ENCODE results near the gene RAET1G. TPM values are rescaled to one million over a fixed set of nuclear protein-coding genes. Genes with fewer than 3 reads are reported as not detected.
"Not testable (repeated sequence)": the region's sequence is repeated elsewhere in the genome, so short reads cannot be mapped to it uniquely, and the experiment has no call there.

Gene RAET1G
- total RNA-seq, 1 donor from 2014 or later: 0.58 TPM

- DNase-seq (ENCODE audit: extremely low read depth, low read depth, low spot score): not testable (repeated sequence)
Measured at GRCh38 chr6:149954328-149954983, 31.5 kb upstream of the RAET1G start.

- DNase-seq (ENCODE audit: extremely low read depth, low read depth, low spot score): not testable (repeated sequence)
Measured at GRCh38 chr6:149953934-149954327, 31.0 kb upstream of the RAET1G start.

- DNase-seq (ENCODE audit: extremely low read depth, low read depth, low spot score): not testable (repeated sequence)
Measured at GRCh38 chr6:149953390-149953789, 30.5 kb upstream of the RAET1G start.

GRCh38 chr6:149951626-149952025 is 28.7 kb upstream of the RAET1G start:
- DNase-seq (ENCODE audit: extremely low read depth, low read depth, low spot score): no peak

GRCh38 chr6:149951096-149951495 is 28.2 kb upstream of the RAET1G start:
- DNase-seq (ENCODE audit: extremely low read depth, low read depth, low spot score): no peak

- no peak for DNase-seq (ENCODE audit: extremely low read depth, low read depth, low spot score)
Measured at GRCh38 chr6:149950423-149950822, 27.5 kb upstream of the RAET1G start.

GRCh38 chr6:149948616-149949015 is 25.7 kb upstream of the RAET1G start:
- no peak for DNase-seq (ENCODE audit: extremely low read depth, low read depth, low spot score)

GRCh38 chr6:149948011-149948410 is 25.1 kb upstream of the RAET1G start:
- no peak for DNase-seq (ENCODE audit: extremely low read depth, low read depth, low spot score)

- DNase-seq (ENCODE audit: extremely low read depth, low read depth, low spot score): not testable (repeated sequence)
Measured at GRCh38 chr6:149947533-149947932, 24.6 kb upstream of the RAET1G start.

- DNase-seq (ENCODE audit: extremely low read depth, low read depth, low spot score): not testable (repeated sequence)
Measured at GRCh38 chr6:149946631-149947030, 23.7 kb upstream of the RAET1G start.

GRCh38 chr6:149945276-149945675 is 22.4 kb upstream of the RAET1G start:
- not testable (repeated sequence) for DNase-seq (ENCODE audit: extremely low read depth, low read depth, low spot score)

- not testable (repeated sequence) for DNase-seq (ENCODE audit: extremely low read depth, low read depth, low spot score)
Measured at GRCh38 chr6:149943321-149943720, 20.4 kb upstream of the RAET1G start.

GRCh38 chr6:149942461-149942829 is 19.5 kb upstream of the RAET1G start:
- DNase-seq (ENCODE audit: extremely low read depth, low read depth, low spot score): no peak

GRCh38 chr6:149941583-149942460 is 18.9 kb upstream of the RAET1G start, which contains the start of gene ULBP2:
TSS of gene ULBP2 (plus strand) at chr6:149942014. CDS start at chr6:149942073, 59 bp downstream.
- peak; percentile 70 for DNase-seq (ENCODE audit: extremely low read depth, low read depth, low spot score)

- no peak for DNase-seq (ENCODE audit: extremely low read depth, low read depth, low spot score)
Measured at GRCh38 chr6:149940672-149940982, 17.7 kb upstream of the RAET1G start.

GRCh38 chr6:149939909-149940671 is 17.2 kb upstream of the RAET1G start:
- DNase-seq (ENCODE audit: extremely low read depth, low read depth, low spot score): no peak

- DNase-seq (ENCODE audit: extremely low read depth, low read depth, low spot score): no peak
Measured at GRCh38 chr6:149939356-149939648, 16.4 kb upstream of the RAET1G start.

GRCh38 chr6:149938571-149939355 is 15.8 kb upstream of the RAET1G start:
- no peak for DNase-seq (ENCODE audit: extremely low read depth, low read depth, low spot score)

- not testable (repeated sequence) for DNase-seq (ENCODE audit: extremely low read depth, low read depth, low spot score)
Measured at GRCh38 chr6:149938013-149938570, 15.2 kb upstream of the RAET1G start.

- DNase-seq (ENCODE audit: extremely low read depth, low read depth, low spot score): no peak
Measured at GRCh38 chr6:149936743-149937142, 13.8 kb upstream of the RAET1G start.

Data from glomerular endothelial cell (primary cell).